Activated CD8-positive, alpha-beta memory T cell treated with anti-CD3 and anti-CD28 coated beads, Interleukin-2, amount 50 U/mL, for 1 hour (primary cell): ENCODE data around the gene NEDD8.
"Not testable (repeated sequence)": the region's sequence is repeated elsewhere in the genome, so short reads cannot be mapped to it uniquely, and the experiment has no call there.

Experiments
- DNase-seq: peaks from one replicate; pipeline ENCODE4 v3.0.0-alpha.2; 2020; ENCODE audit errors: extremely low read depth

Gene NEDD8

DNA sequence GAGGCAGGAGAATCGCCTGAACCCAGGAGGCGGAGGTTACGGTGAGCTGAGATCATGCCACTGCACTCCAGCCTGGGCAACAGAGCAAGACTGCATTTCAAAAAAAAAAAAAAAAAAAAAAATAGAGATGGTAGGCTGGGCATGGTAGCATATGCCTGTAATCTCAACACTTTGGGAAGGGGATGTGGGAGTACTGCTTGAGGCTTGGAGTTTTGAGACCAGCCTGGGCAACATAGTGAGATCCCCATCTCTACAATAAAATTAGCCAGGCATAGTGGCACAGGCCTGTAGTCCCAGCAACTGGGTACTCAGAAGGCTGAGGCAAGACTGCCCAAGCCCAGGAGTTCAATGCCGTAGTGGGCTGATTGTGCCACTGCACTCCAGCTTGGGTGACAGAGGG, 9.2 kb downstream of the NEDD8 start:
- not testable (repeated sequence) for DNase-seq

- DNase-seq = no peak
These were observed 12.6 kb downstream of the NEDD8 start for GRCh38 chr14:24219521-24219920.

DNA sequence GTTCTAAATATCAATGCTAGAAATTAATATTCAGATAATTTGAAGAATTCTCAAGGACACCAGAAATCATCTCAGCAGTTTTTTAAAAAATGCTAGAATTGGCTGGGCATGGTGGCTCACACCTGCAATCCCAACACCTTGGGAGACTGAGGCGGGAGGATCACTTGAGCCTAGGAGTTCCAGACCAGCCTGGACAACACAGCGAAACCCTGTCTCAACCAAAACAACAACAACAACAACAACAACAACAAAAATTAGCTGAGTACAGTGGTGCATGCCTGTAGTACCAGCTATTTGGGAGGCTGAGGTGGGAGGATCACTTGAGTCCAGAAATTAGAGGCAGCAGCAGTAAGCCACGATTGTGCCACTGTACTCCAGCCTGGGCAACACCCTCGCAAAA, 13.1 kb downstream of the NEDD8 start:
- no peak for DNase-seq

DNA sequence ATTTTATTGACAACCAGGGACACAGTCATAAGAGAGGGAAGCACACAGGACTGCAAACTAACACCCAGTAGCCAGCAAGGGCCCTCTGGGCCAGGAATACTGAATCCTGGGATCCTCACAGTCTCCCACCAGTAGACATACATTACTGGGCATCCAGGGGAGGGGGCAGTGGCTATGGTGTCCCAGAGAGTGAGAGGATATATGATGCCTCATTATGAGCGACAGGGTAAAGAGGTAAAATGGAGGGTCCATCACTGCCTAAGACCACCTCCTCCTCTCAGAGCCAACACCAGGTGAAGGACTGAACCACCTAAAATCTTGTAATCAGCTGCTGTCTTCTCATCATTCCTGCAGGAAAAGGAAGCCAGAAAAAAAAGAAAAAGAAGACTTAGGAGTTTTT, 15.3 kb downstream of the NEDD8 start:
- DNase-seq = not testable (repeated sequence)

DNA sequence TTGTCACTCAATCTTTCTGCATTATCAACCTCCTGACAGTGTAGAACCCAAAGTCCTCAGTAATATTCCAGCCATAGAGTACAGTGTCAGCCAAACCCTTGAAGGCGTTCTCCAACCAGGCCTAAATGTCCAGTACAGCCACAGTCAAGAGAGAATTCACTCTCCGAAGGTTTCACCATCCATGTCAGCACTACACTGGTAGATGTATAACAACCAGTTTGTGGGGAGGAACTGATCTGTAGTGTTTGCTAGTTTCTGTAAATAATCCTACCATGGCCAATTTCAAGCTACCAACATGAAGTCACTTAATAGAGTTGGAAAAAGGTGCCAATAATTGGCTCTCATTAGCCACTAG, 15.8 kb downstream of the NEDD8 start:
- no peak for DNase-seq

GRCh38 chr14:24215495-24216344, 16.4 kb downstream of the NEDD8 start, which contains the start of gene MDP1:
MDP1 (minus strand) TSS chr14:24216066; CDS start chr14:24215955, 111 bp downstream.
- DNase-seq = peak; percentile 61

GRCh38 chr14:24213866-24214662, 18.1 kb downstream of the NEDD8 start:
- DNase-seq = no peak

- peak; percentile 97 for DNase-seq
These were observed 19.0 kb downstream of the NEDD8 start, which contains the start of gene CHMP4A for GRCh38 chr14:24212924-24213865. CHMP4A (minus strand) TSS chr14:24213488; CDS start chr14:24213439, 49 bp downstream.

DNA sequence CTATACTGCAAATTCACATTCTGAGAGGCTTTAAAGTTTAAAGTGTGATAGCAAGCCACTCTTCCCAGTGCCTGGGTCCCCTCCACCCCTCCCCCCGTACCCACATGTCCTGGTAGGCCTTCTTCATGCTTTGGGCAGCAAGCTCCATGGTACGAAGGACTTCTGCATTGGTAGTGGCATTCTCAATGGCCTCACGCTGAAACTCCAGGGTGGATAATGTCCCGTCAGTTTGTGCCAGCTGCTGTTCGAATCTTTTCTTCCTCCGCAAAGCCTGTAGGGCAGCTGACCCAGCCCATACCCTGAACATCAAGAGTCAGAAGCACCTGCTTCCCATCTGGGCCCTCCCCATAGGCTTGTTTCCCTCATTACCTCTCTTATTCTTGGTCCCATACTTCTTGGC, 20.9 kb downstream of the NEDD8 start:
- DNase-seq = no peak

DNA sequence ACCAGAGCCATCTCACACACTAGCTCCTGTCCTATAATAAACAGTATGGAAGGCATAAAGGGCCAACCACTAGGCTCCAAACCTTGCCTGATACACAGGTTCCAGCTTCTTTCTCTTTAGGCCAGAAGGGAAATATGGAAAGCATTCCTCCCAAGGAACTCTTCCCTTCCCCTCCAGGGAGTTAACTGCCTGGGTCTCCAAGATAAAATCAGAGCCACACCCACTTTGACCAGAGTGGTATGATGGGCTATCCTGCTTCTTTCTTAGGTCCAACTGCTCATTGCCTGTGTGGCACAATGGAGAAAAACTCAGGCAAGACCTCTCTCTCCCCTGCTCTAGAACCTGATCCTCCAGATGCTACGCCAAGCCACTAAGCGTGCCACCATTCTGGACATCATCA, 24.5 kb downstream of the NEDD8 start:
- DNase-seq = no peak

GRCh38 chr14:24207104-24207551, 25.0 kb downstream of the NEDD8 start:
- DNase-seq = no peak

- DNase-seq = no peak
These were observed 25.7 kb downstream of the NEDD8 start for GRCh38 chr14:24206260-24207103.

DNA sequence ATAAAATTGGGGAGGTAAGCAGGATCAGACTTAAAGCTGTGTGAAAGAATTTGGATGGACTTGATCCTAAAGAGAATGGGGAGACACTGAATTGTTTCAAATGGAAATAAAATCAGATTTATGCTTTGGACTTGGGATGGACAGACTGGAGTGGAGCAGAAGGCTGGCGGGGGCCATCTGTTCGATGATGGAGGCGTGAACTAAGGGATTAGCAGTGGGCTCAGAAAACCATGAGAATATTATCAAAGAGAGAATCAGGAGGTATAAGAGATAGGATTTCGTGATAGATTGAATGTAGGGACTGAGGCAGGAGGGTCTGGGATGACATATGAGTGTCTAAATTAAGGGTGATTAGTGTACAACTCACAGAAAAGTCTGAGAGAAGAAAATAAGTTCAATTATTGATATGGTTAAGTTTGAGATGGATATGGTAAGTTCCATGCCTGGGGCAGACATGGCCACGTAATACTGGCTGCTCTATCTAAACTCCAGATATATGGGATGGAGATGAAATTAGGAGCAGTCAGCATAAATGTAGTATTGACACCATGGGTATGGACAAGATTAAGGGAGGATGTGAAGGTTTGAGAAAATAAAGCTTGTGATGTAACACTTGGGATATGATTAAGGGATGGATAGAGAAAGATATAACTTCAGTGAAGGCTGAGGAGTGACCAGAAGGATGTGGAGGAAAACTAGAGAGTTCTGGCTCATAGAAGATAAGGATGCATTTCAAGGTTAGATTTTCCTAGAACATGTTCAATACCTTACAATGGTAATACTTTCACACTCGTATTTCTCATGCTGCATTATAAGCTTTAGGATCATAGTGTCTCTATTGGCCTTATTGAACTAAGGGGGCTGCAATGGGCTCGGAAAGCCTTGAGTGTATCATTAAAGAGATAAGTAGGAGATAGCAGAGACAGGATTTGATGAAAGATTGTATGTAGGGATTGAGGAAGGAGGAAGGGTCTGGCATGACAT, 27.7 kb downstream of the NEDD8 start:
- no peak for DNase-seq

DNA sequence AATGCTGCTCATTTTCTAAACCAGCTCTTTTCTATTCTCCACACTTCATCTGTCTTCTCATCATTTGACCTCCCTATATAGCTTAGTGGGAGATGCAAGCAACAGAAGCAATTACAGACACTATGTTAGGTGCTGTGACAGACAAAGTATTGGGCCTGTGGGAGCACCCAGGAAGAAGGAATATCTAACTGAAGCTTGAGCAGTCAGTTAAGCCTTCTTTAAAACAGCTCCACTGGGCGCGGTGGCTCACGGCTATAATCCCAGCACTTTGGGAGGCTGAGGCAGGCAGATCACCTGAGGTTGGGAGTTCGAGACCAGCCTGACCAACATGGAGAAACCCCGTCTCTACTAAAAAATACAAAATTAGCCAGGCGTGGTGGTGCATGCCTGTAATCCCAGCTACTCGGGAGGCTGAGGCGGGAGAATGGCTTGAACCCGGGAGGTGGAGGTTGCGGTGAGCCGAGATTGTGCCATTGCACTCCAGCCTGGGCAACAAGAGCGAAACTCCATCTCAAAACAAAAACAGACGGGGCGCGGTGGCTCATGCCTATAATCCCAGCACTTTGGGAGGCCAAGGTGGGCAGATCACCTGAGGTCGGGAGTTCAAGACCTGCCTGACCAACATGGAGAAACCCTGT, 28.8 kb downstream of the NEDD8 start:
- not testable (repeated sequence) for DNase-seq

GRCh38 chr14:24202538-24202937, 29.6 kb downstream of the NEDD8 start:
- DNase-seq = not testable (repeated sequence)

DNA sequence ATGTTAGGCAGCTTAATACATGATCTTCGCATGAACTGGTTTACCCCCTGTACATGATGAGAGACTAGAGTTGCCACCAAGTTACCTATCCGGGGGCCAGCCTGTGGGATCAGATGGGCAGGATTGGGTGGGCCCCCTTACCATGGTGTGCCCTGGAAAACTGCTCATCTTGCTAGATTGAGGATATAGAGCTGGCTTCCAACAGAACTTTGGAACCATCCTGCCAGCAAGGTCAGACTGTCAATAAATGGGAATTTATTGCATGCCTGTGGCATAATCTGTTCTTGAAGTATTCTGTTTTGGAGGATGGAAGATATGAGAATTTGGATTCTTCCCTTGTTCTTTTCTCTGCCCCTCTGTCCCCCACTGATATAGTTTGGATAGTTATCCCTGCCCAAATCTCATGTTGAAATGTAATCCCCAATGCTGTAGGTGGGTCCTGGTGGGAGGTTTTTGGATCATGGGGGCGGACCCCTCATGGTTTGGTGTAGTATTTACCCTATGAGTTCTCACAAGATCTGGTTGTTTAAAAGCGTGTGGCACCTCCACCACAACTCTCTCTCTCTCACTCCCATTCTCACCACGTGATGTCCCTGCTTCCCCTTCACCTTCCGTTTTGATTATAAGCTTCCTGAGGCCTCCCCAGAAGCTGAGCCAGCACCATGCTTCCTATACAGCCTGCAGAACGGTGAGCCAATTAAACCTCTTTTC, 33.2 kb downstream of the NEDD8 start:
- no peak for DNase-seq

GRCh38 chr14:24197056-24197450, 35.1 kb downstream of the NEDD8 start:
- no peak for DNase-seq
